Measurements from ENCODE around the gene MTG2.

MTG2 gene

GRCh38 chr20:62167474-62167873 lies 15.4 kb upstream of the MTG2 start:
- no peak for DNase-seq (ENCODE audit: low read depth)
- no peak overlapping the region for H3K4me3 ChIP-seq (ENCODE audit: control insufficient read depth, low read depth, low read length)
- TF ChIP-seq, protein P1, sequence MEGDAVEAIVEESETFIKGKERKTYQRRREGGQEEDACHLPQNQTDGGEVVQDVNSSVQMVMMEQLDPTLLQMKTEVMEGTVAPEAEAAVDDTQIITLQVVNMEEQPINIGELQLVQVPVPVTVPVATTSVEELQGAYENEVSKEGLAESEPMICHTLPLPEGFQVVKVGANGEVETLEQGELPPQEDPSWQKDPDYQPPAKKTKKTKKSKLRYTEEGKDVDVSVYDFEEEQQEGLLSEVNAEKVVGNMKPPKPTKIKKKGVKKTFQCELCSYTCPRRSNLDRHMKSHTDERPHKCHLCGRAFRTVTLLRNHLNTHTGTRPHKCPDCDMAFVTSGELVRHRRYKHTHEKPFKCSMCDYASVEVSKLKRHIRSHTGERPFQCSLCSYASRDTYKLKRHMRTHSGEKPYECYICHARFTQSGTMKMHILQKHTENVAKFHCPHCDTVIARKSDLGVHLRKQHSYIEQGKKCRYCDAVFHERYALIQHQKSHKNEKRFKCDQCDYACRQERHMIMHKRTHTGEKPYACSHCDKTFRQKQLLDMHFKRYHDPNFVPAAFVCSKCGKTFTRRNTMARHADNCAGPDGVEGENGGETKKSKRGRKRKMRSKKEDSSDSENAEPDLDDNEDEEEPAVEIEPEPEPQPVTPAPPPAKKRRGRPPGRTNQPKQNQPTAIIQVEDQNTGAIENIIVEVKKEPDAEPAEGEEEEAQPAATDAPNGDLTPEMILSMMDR (IDR thresholded peaks at IDR 0.05; ENCODE audit: control insufficient read depth, insufficient read depth, low read depth, low read length, missing control alignments), result no peak

GRCh38 chr20:62168061-62168460 lies 14.8 kb upstream of the MTG2 start:
- no peak for DNase-seq (ENCODE audit: low read depth)
- TF ChIP-seq, protein P1 (IDR thresholded peaks at IDR 0.05; ENCODE audit: control insufficient read depth, insufficient read depth, low read depth, low read length, missing control alignments), result no peak
- H3K4me3 ChIP-seq (ENCODE audit: control insufficient read depth, low read depth, low read length), result no peak overlapping the region

- no peak overlapping the region for H3K4me3 ChIP-seq (ENCODE audit: control insufficient read depth, low read depth, low read length)
- TF ChIP-seq, protein P1 (IDR thresholded peaks at IDR 0.05; ENCODE audit: control insufficient read depth, insufficient read depth, low read depth, low read length, missing control alignments), result no peak
- DNase-seq (ENCODE audit: low read depth), result no peak
These were observed 13.9 kb upstream of the MTG2 start for GRCh38 chr20:62168890-62169435.

- TF ChIP-seq, protein P1 (IDR thresholded peaks at IDR 0.05; ENCODE audit: control insufficient read depth, insufficient read depth, low read depth, low read length, missing control alignments), result no peak
- no peak for DNase-seq (ENCODE audit: low read depth)
These were observed 12.3 kb upstream of the MTG2 start for GRCh38 chr20:62170536-62170935.

GRCh38 chr20:62171245-62171644 lies 11.6 kb upstream of the MTG2 start:
- TF ChIP-seq, protein P1 (IDR thresholded peaks at IDR 0.05; ENCODE audit: control insufficient read depth, insufficient read depth, low read depth, low read length, missing control alignments), result no peak
- DNase-seq (ENCODE audit: low read depth), result no peak
- no peak overlapping the region for H3K4me3 ChIP-seq (ENCODE audit: control insufficient read depth, low read depth, low read length)

More at GRCh38 chr20:62170536-62170935, 12.3 kb upstream of the MTG2 start:
- no peak overlapping the region for H3K4me3 ChIP-seq (ENCODE audit: control insufficient read depth, low read depth, low read length)

DNA sequence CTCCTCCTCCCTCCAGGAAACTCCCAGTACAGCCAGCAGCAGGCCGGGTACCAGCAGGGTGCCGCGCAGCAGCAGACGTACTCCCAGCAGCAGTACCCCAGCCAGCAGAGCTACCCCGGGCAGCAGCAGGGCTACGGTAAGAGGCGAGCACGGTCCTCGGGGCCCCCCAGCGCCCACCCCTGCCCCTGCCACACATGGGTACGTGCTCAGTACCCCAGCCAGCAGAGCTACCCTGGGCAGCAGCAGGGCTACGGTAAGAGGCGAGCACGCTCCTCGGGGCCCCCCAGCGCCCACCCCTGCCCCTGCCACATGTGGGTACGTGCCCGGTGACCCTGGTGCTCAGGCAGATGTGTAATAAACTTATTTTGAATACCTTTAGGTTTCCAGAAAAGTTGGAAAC lies 10.2 kb upstream of the MTG2 start:
- no peak for DNase-seq (ENCODE audit: low read depth)
- H3K4me3 ChIP-seq (ENCODE audit: control insufficient read depth, low read depth, low read length), result no peak overlapping the region
- TF ChIP-seq, protein P1 (IDR thresholded peaks at IDR 0.05; ENCODE audit: control insufficient read depth, insufficient read depth, low read depth, low read length, missing control alignments), result no peak

Measured in AG09309 (cell line).